Thymus (tissue), 11 donors: ENCODE results near the gene GGACT. TPM values are rescaled to one million over a fixed set of nuclear protein-coding genes. Genes with fewer than 3 reads are reported as not detected.

ENCODE experiments used
- DNase-seq, 9 donors: peaks; one replicate each; pipeline ENCODE4 v3.0.0-alpha.2; 2013; ENCODE audit warnings: low spot score in 9 of 9, low read depth in 6 of 9, missing footprints in 1 of 9
- H3K27ac ChIP-seq, 2 donors: one replicate each; pipeline ENCODE4 v1.5.1; 2013; ENCODE audit warnings: control low read depth in 1 of 2, low read depth in 1 of 2, low read length in 1 of 2, mild to moderate bottlenecking in 1 of 2, moderate library complexity in 1 of 2
- H3K27me3 ChIP-seq, 2 donors: one replicate each; pipeline ENCODE4 v1.5.1; 2013; ENCODE audit warnings: low read length in 1 of 2; ENCODE audit not compliant: control insufficient read depth in 2 of 2, insufficient read depth in 1 of 2
- H3K36me3 ChIP-seq, 2 donors: one replicate each; pipeline ENCODE4 v1.5.1; 2013; ENCODE audit warnings: low read length in 1 of 2, mild to moderate bottlenecking in 1 of 2, moderate library complexity in 1 of 2; ENCODE audit not compliant: control insufficient read depth in 2 of 2, insufficient read depth in 2 of 2
- H3K4me1 ChIP-seq, 2 donors: one replicate each; pipeline ENCODE4 v1.5.1; 2013; ENCODE audit warnings: low read length in 2 of 2; ENCODE audit not compliant: control insufficient read depth in 2 of 2, insufficient read depth in 2 of 2
- H3K4me3 ChIP-seq, 2 donors: one replicate each; pipeline ENCODE4 v1.5.1; 2013; ENCODE audit warnings: low read length in 2 of 2, control low read depth in 1 of 2, mild to moderate bottlenecking in 1 of 2
- H3K9me3 ChIP-seq, 2 donors: one replicate each; pipeline ENCODE4 v1.5.1; 2013; ENCODE audit warnings: low read length in 1 of 2, mild to moderate bottlenecking in 1 of 2; ENCODE audit not compliant: control insufficient read depth in 2 of 2, insufficient read depth in 1 of 2
- WGBS: extraction: QIAGEN DNeasy Blood & Tissue Kit; methylation state at CpG from one replicate; pipeline ENCODE4 v1.1.7; 2013; 5-methylcytosine and 5-hydroxymethylcytosine counted together
- polyA plus RNA-seq: library from polyadenylated mRNA; stranded (reverse); fragments of 200-250 nt; gene quantifications from one replicate; pipeline ENCODE4 v1.2.3, GENCODE V29; 2013
- total RNA-seq: library from RNA; stranded (reverse); fragments of 120-200 nt; gene quantifications from one replicate; pipeline ENCODE4 v1.2.4, GENCODE V29; 2013
- donor health status: healthy.

GGACT gene
- total and polyA plus RNA-seq, 2 donors: 3.5 to 4.4 TPM

GRCh38 chr13:100546713-100547405 is 41.7 kb downstream of the GGACT start:
- WGBS: 97% methylated on average over 21 of the region's 21 CpGs
- Histone ChIP-seq H3K27me3 (no peaks in the 10 kb centered on the region), H3K4me1 (peaks cover 0 to 8% of the 10 kb centered on the region in 2 donors), H3K27ac (no peak overlapping the region), H3K4me3 (no peak overlapping the region), H3K36me3 (no peaks in the 10 kb centered on the region), H3K9me3 (no peaks in the 10 kb centered on the region)
- DNase-seq: no peak

- Histone ChIP-seq H3K9me3 (no peaks in the 10 kb centered on the region), H3K4me3 (no peak overlapping the region), H3K4me1 (peaks cover 0 to 12% of the 10 kb centered on the region in 2 donors), H3K27me3 (no peaks in the 10 kb centered on the region), H3K36me3 (no peaks in the 10 kb centered on the region), H3K27ac (no peak overlapping the region)
- no peak for DNase-seq
- 95% methylated on average over 4 of the region's 4 CpGs for WGBS
Measured at GRCh38 chr13:100545684-100546061, 42.9 kb downstream of the GGACT start.

- no peak for DNase-seq
- 95% methylated on average over 22 of the region's 22 CpGs for WGBS
- H3K36me3 ChIP-seq: no peaks in the 10 kb centered on the region
- H3K9me3 ChIP-seq: no peaks in the 10 kb centered on the region
- no peak overlapping the region for H3K4me3 ChIP-seq
- peaks cover 0 to 13% of the 10 kb centered on the region in 2 donors for H3K4me1 ChIP-seq
- H3K27me3 ChIP-seq: no peaks in the 10 kb centered on the region
- H3K27ac ChIP-seq: no peak overlapping the region
Measured at GRCh38 chr13:100544866-100545683, 43.5 kb downstream of the GGACT start.

GRCh38 chr13:100543872-100544602 is 44.6 kb downstream of the GGACT start:
- WGBS: 95% methylated on average over 26 of the region's 26 CpGs
- no peak for DNase-seq
- Histone ChIP-seq H3K4me3 (no peak overlapping the region), H3K4me1 (peaks cover 0 to 13% of the 10 kb centered on the region in 2 donors), H3K27me3 (no peaks in the 10 kb centered on the region), H3K9me3 (no peaks in the 10 kb centered on the region), H3K27ac (no peak overlapping the region), H3K36me3 (no peaks in the 10 kb centered on the region)

- Histone ChIP-seq H3K27me3 (no peaks in the 10 kb centered on the region), H3K4me1 (peaks cover 0 to 13% of the 10 kb centered on the region in 2 donors), H3K9me3 (no peaks in the 10 kb centered on the region), H3K4me3 (no peak overlapping the region), H3K27ac (peak overlapping the region; percentile 61 to 80), H3K36me3 (no peaks in the 10 kb centered on the region)
- 32% methylated on average over 8 of the region's 8 CpGs for WGBS
- DNase-seq: peak in 4 of 9 donors; percentile 26 to 69 (median 38)
Measured at GRCh38 chr13:100542826-100543156, 45.8 kb downstream of the GGACT start.

GRCh38 chr13:100541897-100542825 is 46.4 kb downstream of the GGACT start:
- no peak for DNase-seq
- no peaks in the 10 kb centered on the region for H3K27me3 ChIP-seq
- H3K36me3 ChIP-seq: no peaks in the 10 kb centered on the region
- no peaks in the 10 kb centered on the region for H3K9me3 ChIP-seq
- WGBS: 97% methylated on average over 18 of the region's 18 CpGs
- no peak overlapping the region for H3K4me3 ChIP-seq
- H3K4me1 ChIP-seq: peaks cover 0 to 13% of the 10 kb centered on the region in 2 donors
- H3K27ac ChIP-seq: peak overlapping the region; percentile 61 to 80

GRCh38 chr13:100540621-100541020 is 48.0 kb downstream of the GGACT start:
- 96% methylated on average over 3 of the region's 3 CpGs for WGBS
- H3K4me3 ChIP-seq: no peak overlapping the region
- H3K27me3 ChIP-seq: no peaks in the 10 kb centered on the region
- DNase-seq: no peak
- no peaks in the 10 kb centered on the region for H3K9me3 ChIP-seq
- no peak overlapping the region for H3K27ac ChIP-seq
- H3K4me1 ChIP-seq: peaks cover 0 to 13% of the 10 kb centered on the region in 2 donors
- no peaks in the 10 kb centered on the region for H3K36me3 ChIP-seq

GRCh38 chr13:100537951-100538462 is 50.6 kb downstream of the GGACT start:
- WGBS: 97% methylated on average over 5 of the region's 5 CpGs
- Histone ChIP-seq H3K9me3 (peaks cover 0 to 6% of the 10 kb centered on the region in 2 donors), H3K27me3 (no peaks in the 10 kb centered on the region), H3K4me3 (no peak overlapping the region), H3K27ac (no peak overlapping the region), H3K4me1 (peaks cover 0 to 13% of the 10 kb centered on the region in 2 donors), H3K36me3 (no peaks in the 10 kb centered on the region)
- DNase-seq: no peak
